ENCODE measurements around the gene PITPNM2. TPM values are rescaled to one million over a fixed set of nuclear protein-coding genes. Genes with fewer than 3 reads are reported as not detected.
A peak's percentile ranks its signal among the peaks of the same experiment; 100 is the strongest.

PITPNM2 gene
- polyA plus RNA-seq, 1 experiment = 1.3 TPM

DNA sequence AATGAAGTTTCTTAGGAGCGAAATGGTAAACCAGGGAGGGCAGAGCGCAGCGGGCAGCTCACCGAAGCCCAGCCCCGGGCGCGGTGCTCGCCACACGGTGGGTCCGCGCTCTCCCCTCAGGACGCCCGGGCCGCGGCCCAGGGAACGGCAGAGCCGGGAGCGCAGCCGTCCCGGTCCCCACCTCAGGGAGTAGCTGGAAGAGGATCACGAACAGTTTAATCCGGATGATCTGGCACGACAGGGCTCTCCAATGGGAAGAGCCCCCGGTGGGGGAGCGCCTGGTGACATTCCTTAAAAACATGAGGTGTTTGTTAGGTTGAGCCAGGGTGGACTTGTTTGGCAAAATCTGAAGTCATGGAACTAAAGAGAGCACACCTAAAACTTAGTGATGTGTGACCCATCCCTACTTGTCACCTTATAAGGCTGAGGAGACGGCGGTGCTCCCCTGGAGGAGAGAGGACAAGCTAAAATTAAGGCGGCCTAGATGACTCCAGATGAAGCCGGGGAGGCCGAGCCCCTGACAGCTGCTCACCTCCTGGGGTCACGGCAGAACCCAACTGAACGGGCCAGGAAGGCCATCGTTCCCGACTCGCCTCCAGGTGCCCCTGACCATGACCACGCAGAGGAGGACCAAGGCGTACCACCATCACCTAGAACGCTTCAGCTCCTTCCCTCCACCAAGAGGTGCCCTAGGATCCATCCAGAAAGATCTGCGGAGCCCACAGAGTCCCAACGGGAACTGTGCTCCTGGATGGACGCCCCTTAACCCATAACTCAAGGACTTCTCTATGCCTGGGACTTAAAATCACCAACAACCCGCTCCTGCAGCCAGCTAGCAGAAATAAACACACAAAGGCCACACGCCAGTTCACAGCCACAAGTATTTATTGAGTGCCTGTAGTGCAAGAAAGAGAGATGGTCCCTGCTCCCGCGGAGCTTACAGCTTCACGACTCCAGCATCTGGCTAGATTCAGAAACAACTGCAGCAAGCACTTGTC, 866 bp upstream of the PITPNM2 start:
- Histone ChIP-seq H3K4me3 (ENCODE audit: low read depth, low read length) (peak overlapping the region; percentile 61), H3K27me3 (ENCODE audit: control insufficient read depth, insufficient read depth, low read length) (no peaks in the 10 kb centered on the region), H3K27ac (ENCODE audit: low read depth, low read length) (no peak overlapping the region), H3K9me3 (ENCODE audit: control insufficient read depth, insufficient read depth, low read length) (no peaks in the 10 kb centered on the region; the same call in 1 of the 2 replicates)
- TF ChIP-seq, protein P1, sequence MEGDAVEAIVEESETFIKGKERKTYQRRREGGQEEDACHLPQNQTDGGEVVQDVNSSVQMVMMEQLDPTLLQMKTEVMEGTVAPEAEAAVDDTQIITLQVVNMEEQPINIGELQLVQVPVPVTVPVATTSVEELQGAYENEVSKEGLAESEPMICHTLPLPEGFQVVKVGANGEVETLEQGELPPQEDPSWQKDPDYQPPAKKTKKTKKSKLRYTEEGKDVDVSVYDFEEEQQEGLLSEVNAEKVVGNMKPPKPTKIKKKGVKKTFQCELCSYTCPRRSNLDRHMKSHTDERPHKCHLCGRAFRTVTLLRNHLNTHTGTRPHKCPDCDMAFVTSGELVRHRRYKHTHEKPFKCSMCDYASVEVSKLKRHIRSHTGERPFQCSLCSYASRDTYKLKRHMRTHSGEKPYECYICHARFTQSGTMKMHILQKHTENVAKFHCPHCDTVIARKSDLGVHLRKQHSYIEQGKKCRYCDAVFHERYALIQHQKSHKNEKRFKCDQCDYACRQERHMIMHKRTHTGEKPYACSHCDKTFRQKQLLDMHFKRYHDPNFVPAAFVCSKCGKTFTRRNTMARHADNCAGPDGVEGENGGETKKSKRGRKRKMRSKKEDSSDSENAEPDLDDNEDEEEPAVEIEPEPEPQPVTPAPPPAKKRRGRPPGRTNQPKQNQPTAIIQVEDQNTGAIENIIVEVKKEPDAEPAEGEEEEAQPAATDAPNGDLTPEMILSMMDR (IDR thresholded peaks at IDR 0.05; ENCODE audit: low read depth, low read length) = no peak
- POLR2A ChIA-PET = interaction anchor here (0.6 to 1.1 kb wide), 3 partner anchors 23 to 110 kb away, joined by 3 to 6 read pairs (median 4); no protein-coding TSS in a partner anchor
- CTCF ChIA-PET = interaction anchor here (0.5 to 4.6 kb wide), 6 partner anchors 9 to 889 kb away, joined by 3 to 31 read pairs (median 4); no protein-coding TSS in a partner anchor
- no peak for DNase-seq (ENCODE audit: low read depth, low spot score)

GRCh38 chr12:123150275-123150743, 581 bp downstream of the PITPNM2 start:
- DNase-seq (ENCODE audit: low read depth, low spot score) = no peak
- Histone ChIP-seq H3K4me3 (ENCODE audit: low read depth, low read length) (peak overlapping the region; percentile 66), H3K27ac (ENCODE audit: low read depth, low read length) (no peak overlapping the region), H3K9me3 (ENCODE audit: control insufficient read depth, insufficient read depth, low read length) (no peaks in the 10 kb centered on the region; the same call in 1 of the 2 replicates), H3K27me3 (ENCODE audit: control insufficient read depth, insufficient read depth, low read length) (no peaks in the 10 kb centered on the region)
- ChIA-PET CTCF (interaction anchor here (0.5 to 4.6 kb wide), 5 partner anchors 77 to 110 kb away, joined by 3 to 31 read pairs (median 4); no protein-coding TSS in a partner anchor), POLR2A (interaction anchor here (0.5 kb wide), 1 partner anchor 177 kb away, joined by 9 read pairs; no protein-coding TSS in a partner anchor)
- TF ChIP-seq, protein P1 (IDR thresholded peaks at IDR 0.05; ENCODE audit: low read depth, low read length) = no peak

GRCh38 chr12:123149501-123150274, 1.2 kb downstream of the PITPNM2 start:
- Histone ChIP-seq H3K9me3 (ENCODE audit: control insufficient read depth, insufficient read depth, low read length) (no peaks in the 10 kb centered on the region; the same call in 1 of the 2 replicates), H3K4me3 (ENCODE audit: low read depth, low read length) (peak overlapping the region; percentile 66), H3K27me3 (ENCODE audit: control insufficient read depth, insufficient read depth, low read length) (no peaks in the 10 kb centered on the region), H3K27ac (ENCODE audit: low read depth, low read length) (no peak overlapping the region)
- ChIA-PET CTCF (interaction anchor here (1.7 kb wide), 1 partner anchor 107 kb away, joined by 10 read pairs; no protein-coding TSS in a partner anchor), POLR2A (no interaction called here)
- TF ChIP-seq, protein P1 (IDR thresholded peaks at IDR 0.05; ENCODE audit: low read depth, low read length) = no peak
- DNase-seq (ENCODE audit: low read depth, low spot score) = no peak

DNA sequence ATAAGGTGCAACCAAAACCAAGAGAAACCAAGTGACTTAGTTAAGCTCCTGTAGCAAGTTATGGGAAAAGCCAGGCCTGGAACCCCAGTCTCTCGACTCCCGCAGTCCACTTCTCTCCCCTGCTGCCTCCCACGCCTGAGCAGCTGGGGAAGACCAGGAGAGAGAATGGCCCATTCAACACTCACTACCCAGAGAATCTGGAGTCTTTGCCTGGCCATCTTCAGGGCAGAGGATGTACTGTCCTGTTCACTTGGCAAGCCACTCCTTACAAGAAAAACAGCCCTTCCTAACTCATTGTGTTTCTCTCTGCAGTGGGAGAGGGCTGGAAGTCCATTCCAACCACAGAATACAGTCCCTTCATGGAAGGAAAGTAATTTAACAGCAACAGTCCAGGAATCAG, 1.8 kb downstream of the PITPNM2 start:
- no peak overlapping the region for H3K27ac ChIP-seq (ENCODE audit: low read depth, low read length)
- TF ChIP-seq, protein P1 (IDR thresholded peaks at IDR 0.05; ENCODE audit: low read depth, low read length) = no peak
- ChIA-PET POLR2A (no interaction called here), CTCF (interaction anchor here (1.7 kb wide), 1 partner anchor 106 kb away, joined by 10 read pairs; no protein-coding TSS in a partner anchor)
- no peaks in the 10 kb centered on the region; the same call in 1 of the 2 replicates for H3K9me3 ChIP-seq (ENCODE audit: control insufficient read depth, insufficient read depth, low read length)
- no peaks in the 10 kb centered on the region for H3K27me3 ChIP-seq (ENCODE audit: control insufficient read depth, insufficient read depth, low read length)
- no peak for DNase-seq (ENCODE audit: low read depth, low spot score)
- no peak overlapping the region for H3K4me3 ChIP-seq (ENCODE audit: low read depth, low read length)
